22Rv1 (cell line): Measurements from ENCODE around the gene TMEM8B.
"Not testable (repeated sequence)": the region's sequence is repeated elsewhere in the genome, so short reads cannot be mapped to it uniquely, and the experiment has no call there.

Experiments used
- ZFX ChIP-seq: fragments of 450-650 bp; IDR thresholded peaks from 2 replicates; pipeline ENCODE4 v1.6.1; 2017; ENCODE audit warnings: antibody characterized with exemption, borderline replicate concordance
- TF ChIP-seq, protein P1 (sequence below): fragments of 450-650 bp; IDR thresholded peaks from 2 replicates; pipeline ENCODE4 v1.5.1; 2017; ENCODE audit warnings: mild to moderate bottlenecking

DNA sequence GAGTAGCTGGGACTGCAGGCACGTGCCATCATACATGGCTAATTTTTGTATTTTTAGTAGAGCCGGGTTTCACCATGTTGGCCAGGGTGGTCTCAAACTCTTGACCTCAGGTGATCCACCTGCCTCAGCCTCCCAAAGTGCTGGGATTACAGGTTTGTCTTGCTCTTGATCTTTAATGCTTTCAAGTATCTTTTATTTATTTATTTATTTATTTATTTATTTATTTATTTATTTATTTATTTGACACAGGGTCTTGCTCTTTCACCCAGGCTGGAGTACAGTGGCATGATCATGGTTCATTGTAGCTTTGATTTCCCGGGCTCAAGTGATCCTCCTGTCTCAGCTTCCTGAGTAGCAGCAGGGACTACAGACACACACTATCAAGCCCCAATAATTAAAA, 55.9 kb downstream of the TMEM8B start:
- TF ChIP-seq, protein P1, sequence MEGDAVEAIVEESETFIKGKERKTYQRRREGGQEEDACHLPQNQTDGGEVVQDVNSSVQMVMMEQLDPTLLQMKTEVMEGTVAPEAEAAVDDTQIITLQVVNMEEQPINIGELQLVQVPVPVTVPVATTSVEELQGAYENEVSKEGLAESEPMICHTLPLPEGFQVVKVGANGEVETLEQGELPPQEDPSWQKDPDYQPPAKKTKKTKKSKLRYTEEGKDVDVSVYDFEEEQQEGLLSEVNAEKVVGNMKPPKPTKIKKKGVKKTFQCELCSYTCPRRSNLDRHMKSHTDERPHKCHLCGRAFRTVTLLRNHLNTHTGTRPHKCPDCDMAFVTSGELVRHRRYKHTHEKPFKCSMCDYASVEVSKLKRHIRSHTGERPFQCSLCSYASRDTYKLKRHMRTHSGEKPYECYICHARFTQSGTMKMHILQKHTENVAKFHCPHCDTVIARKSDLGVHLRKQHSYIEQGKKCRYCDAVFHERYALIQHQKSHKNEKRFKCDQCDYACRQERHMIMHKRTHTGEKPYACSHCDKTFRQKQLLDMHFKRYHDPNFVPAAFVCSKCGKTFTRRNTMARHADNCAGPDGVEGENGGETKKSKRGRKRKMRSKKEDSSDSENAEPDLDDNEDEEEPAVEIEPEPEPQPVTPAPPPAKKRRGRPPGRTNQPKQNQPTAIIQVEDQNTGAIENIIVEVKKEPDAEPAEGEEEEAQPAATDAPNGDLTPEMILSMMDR, result not testable (repeated sequence)
- not testable (repeated sequence) for TF ChIP-seq ZFX
